Islet of Langerhans (tissue), 1 donor: Measurements from ENCODE around the gene ABCG8.
A peak's percentile ranks its signal among the peaks of the same experiment; 100 is the strongest.

Experiments
- FAIRE-seq: peaks from one replicate; lab custom pipeline; 2011; peaks lifted over from hg19 to GRCh38; lab: Jason Lieb, UNC

ABCG8 gene

GRCh38 chr2:43838560-43839267 lies at the start of gene ABCG8, which contains the start of gene ABCG5:
TSS of gene ABCG8 (plus strand) at chr2:43838971. CDS start at chr2:43839054, 83 bp downstream.
TSS of gene ABCG5 (minus strand) at chr2:43838839. CDS start at chr2:43838679, 160 bp downstream.
- FAIRE-seq = no peak

- no peak for FAIRE-seq
These were observed 48.6 kb upstream of the ABCG8 start for GRCh38 chr2:43790147-43790546.

GRCh38 chr2:43791035-43791765 lies 47.6 kb upstream of the ABCG8 start:
- FAIRE-seq = no peak

GRCh38 chr2:43792653-43793052 lies 46.1 kb upstream of the ABCG8 start:
- FAIRE-seq = no peak

GRCh38 chr2:43794956-43795355 lies 43.8 kb upstream of the ABCG8 start:
- no peak for FAIRE-seq

- FAIRE-seq = no peak
These were observed 42.6 kb upstream of the ABCG8 start for GRCh38 chr2:43796206-43796605.

GRCh38 chr2:43798300-43798699 lies 40.5 kb upstream of the ABCG8 start:
- FAIRE-seq = no peak

- peak; percentile 38 for FAIRE-seq
These were observed 37.9 kb upstream of the ABCG8 start for GRCh38 chr2:43800894-43801293.

GRCh38 chr2:43802135-43802534 lies 36.6 kb upstream of the ABCG8 start:
- FAIRE-seq = no peak

- FAIRE-seq = peak; percentile 5
These were observed 35.7 kb upstream of the ABCG8 start for GRCh38 chr2:43803113-43803512.

- FAIRE-seq = no peak
These were observed 32.1 kb upstream of the ABCG8 start for GRCh38 chr2:43806719-43807031.

GRCh38 chr2:43810452-43810851 lies 28.3 kb upstream of the ABCG8 start:
- no peak for FAIRE-seq

- no peak for FAIRE-seq
These were observed 27.9 kb upstream of the ABCG8 start for GRCh38 chr2:43810888-43811287.

GRCh38 chr2:43812006-43812405 lies 26.8 kb upstream of the ABCG8 start:
- no peak for FAIRE-seq

- FAIRE-seq = no peak
These were observed 25.8 kb upstream of the ABCG8 start for GRCh38 chr2:43812947-43813346.

- no peak for FAIRE-seq
These were observed 24.1 kb upstream of the ABCG8 start for GRCh38 chr2:43814711-43815110.

GRCh38 chr2:43818761-43819160 lies 20.0 kb upstream of the ABCG8 start:
- no peak for FAIRE-seq

GRCh38 chr2:43819491-43820163 lies 19.1 kb upstream of the ABCG8 start:
- no peak for FAIRE-seq

GRCh38 chr2:43822839-43823238 lies 15.9 kb upstream of the ABCG8 start:
- FAIRE-seq = no peak

GRCh38 chr2:43823751-43824150 lies 15.0 kb upstream of the ABCG8 start:
- FAIRE-seq = no peak

GRCh38 chr2:43824512-43824911 lies 14.3 kb upstream of the ABCG8 start:
- FAIRE-seq = no peak

GRCh38 chr2:43824951-43825493 lies 13.7 kb upstream of the ABCG8 start:
- no peak for FAIRE-seq

GRCh38 chr2:43825841-43826240 lies 12.9 kb upstream of the ABCG8 start:
- FAIRE-seq = no peak
